H9 (cell line): ENCODE data around the gene MGST1. TPM values are rescaled to one million over a fixed set of nuclear protein-coding genes. Genes with fewer than 3 reads are reported as not detected.

Source experiments
- DNase-seq: peaks from one replicate; pipeline ENCODE4 v3.0.0-alpha.2; 2017
- H2AFZ ChIP-seq: one replicate; pipeline ENCODE4 v1.6.1; 2013; ENCODE audit warnings: mild to moderate bottlenecking, low read length, control low read depth, moderate library complexity
- H2AK5ac ChIP-seq: 2 replicates; pipeline ENCODE4 v1.6.1; 2013; ENCODE audit warnings: low read length, control low read depth, mixed read lengths; ENCODE audit not compliant: insufficient read length
- H2BK120ac ChIP-seq: one replicate; pipeline ENCODE4 v1.6.1; 2013; ENCODE audit warnings: low read depth, mild to moderate bottlenecking, low read length, control low read depth, inconsistent platforms; ENCODE audit not compliant: poor library complexity, severe bottlenecking
- H2BK12ac ChIP-seq: 2 replicates; pipeline ENCODE4 v1.6.1; 2013; ENCODE audit warnings: low read length, control low read depth, mixed read lengths, low read depth; ENCODE audit not compliant: insufficient read length
- H2BK15ac ChIP-seq: 2 replicates; pipeline ENCODE4 v1.6.1; 2013; ENCODE audit warnings: low read depth, low read length, control low read depth
- H2BK20ac ChIP-seq: one replicate; pipeline ENCODE4 v1.6.1; 2013; ENCODE audit warnings: low read depth, mild to moderate bottlenecking, low read length, control low read depth, inconsistent platforms; ENCODE audit not compliant: poor library complexity, severe bottlenecking
- H2BK5ac ChIP-seq: 2 replicates; pipeline ENCODE4 v1.6.1; 2013; ENCODE audit warnings: low read length, control low read depth, mixed read lengths; ENCODE audit not compliant: insufficient read length
- H3K14ac ChIP-seq: 2 replicates; pipeline ENCODE4 v1.6.1; 2013; ENCODE audit warnings: low read length, control low read depth; ENCODE audit not compliant: insufficient read depth
- H3K18ac ChIP-seq: 2 replicates; pipeline ENCODE4 v1.6.1; 2013; ENCODE audit warnings: low read depth, mild to moderate bottlenecking, mixed read lengths, low read length, control low read depth; ENCODE audit not compliant: insufficient read length
- H3K23ac ChIP-seq: 2 replicates; pipeline ENCODE4 v1.6.1; 2013; ENCODE audit warnings: low read length, control low read depth, mixed read lengths, low read depth; ENCODE audit not compliant: insufficient read length
- H3K23me2 ChIP-seq: 2 replicates; pipeline ENCODE4 v1.6.1; 2013; ENCODE audit warnings: low read depth, mild to moderate bottlenecking, mixed read lengths, low read length, control low read depth; ENCODE audit not compliant: insufficient read length, poor library complexity, severe bottlenecking
- H3K27ac ChIP-seq: 2 replicates; pipeline ENCODE4 v1.5.1; 2013; ENCODE audit warnings: low read length, control low read depth, mixed read lengths, low read depth; ENCODE audit not compliant: insufficient read length
- H3K27me3 ChIP-seq: 2 replicates; pipeline ENCODE4 v1.6.1; 2013; ENCODE audit warnings: low read length, control low read depth, inconsistent platforms; ENCODE audit not compliant: insufficient read depth
- H3K4ac ChIP-seq: 2 replicates; pipeline ENCODE4 v1.6.1; 2013; ENCODE audit warnings: low read depth, mild to moderate bottlenecking, control low read depth, inconsistent platforms, low read length, moderate library complexity
- H3K4me1 ChIP-seq: 2 replicates; pipeline ENCODE4 v1.6.1; 2013; ENCODE audit warnings: low read length, control low read depth, inconsistent platforms; ENCODE audit not compliant: insufficient read depth
- H3K4me2 ChIP-seq: 2 replicates; pipeline ENCODE4 v1.6.1; 2013; ENCODE audit warnings: low read length, control low read depth, mixed read lengths; ENCODE audit not compliant: insufficient read length, insufficient read depth
- H3K56ac ChIP-seq: 2 replicates; pipeline ENCODE4 v1.6.1; 2013; ENCODE audit warnings: low read depth, mild to moderate bottlenecking, mixed read lengths, low read length, control low read depth; ENCODE audit not compliant: insufficient read length
- H3K79me1 ChIP-seq: 2 replicates; pipeline ENCODE4 v1.6.1; 2013; ENCODE audit warnings: low read depth, mild to moderate bottlenecking, moderate library complexity, low read length, control low read depth, inconsistent platforms; ENCODE audit not compliant: insufficient read depth, poor library complexity, severe bottlenecking
- H3K79me2 ChIP-seq: 2 replicates; pipeline ENCODE4 v1.6.1; 2013; ENCODE audit warnings: low read length, control low read depth, inconsistent platforms; ENCODE audit not compliant: insufficient read depth
- H3K9ac ChIP-seq: 2 replicates; pipeline ENCODE4 v1.6.1; 2013; ENCODE audit warnings: low read length, control low read depth, mixed read lengths; ENCODE audit not compliant: insufficient read length; ENCODE audit errors: extremely low read depth
- H3K9me3 ChIP-seq: one replicate; pipeline ENCODE4 v1.6.1; 2013; ENCODE audit warnings: low read depth, low read length, inconsistent platforms; ENCODE audit not compliant: control insufficient read depth
- H3T11ph ChIP-seq: one replicate; pipeline ENCODE4 v1.6.1; 2013; ENCODE audit warnings: mild to moderate bottlenecking, low read length, control low read depth, inconsistent platforms
- H4K20me1 ChIP-seq: one replicate; pipeline ENCODE4 v1.6.1; 2013; ENCODE audit not compliant: control insufficient read depth, insufficient read length, insufficient read depth
- H4K5ac ChIP-seq: 2 replicates; pipeline ENCODE4 v1.6.1; 2013; ENCODE audit warnings: low read depth, mild to moderate bottlenecking, mixed read lengths, low read length, control low read depth; ENCODE audit not compliant: insufficient read length
- H4K8ac ChIP-seq: replicated peaks from 2 replicates; pipeline ENCODE4 v1.6.1; 2013; ENCODE audit warnings: low read length, control low read depth, mixed read lengths, low read depth; ENCODE audit not compliant: insufficient read length
- H4K91ac ChIP-seq: 2 replicates; pipeline ENCODE4 v1.6.1; 2013; ENCODE audit warnings: low read depth, mild to moderate bottlenecking, moderate library complexity, mixed read lengths, low read length, control low read depth; ENCODE audit not compliant: insufficient read length
- H3K27ac Mint-ChIP-seq, 3 experiments: 2 replicates in 2 of 3; 3 replicates in 1 of 3; pipeline ENCODE4 v1.8.0; 2020 to 2021; ENCODE audit warnings: mixed read lengths in 3 of 3, mild to moderate bottlenecking in 1 of 3, moderate library complexity in 1 of 3
- H3K27me3 Mint-ChIP-seq: 2 replicates; pipeline ENCODE4 v1.8.0; 2021; ENCODE audit warnings: low read depth, mild to moderate bottlenecking, moderate library complexity, mixed read lengths
- H3K36me3 Mint-ChIP-seq, 3 experiments: 2 replicates in 2 of 3; 3 replicates in 1 of 3; pipeline ENCODE4 v1.8.0; 2020 to 2021; ENCODE audit warnings: low read depth in 3 of 3, mixed read lengths in 3 of 3; ENCODE audit not compliant: insufficient read depth in 1 of 3
- H3K4me1 Mint-ChIP-seq, 2 experiments: 2 replicates each; pipeline ENCODE4 v1.8.0; 2020; ENCODE audit warnings: mixed read lengths in 2 of 2
- H3K4me3 Mint-ChIP-seq, 2 experiments: 2 replicates in 1 of 2; 3 replicates in 1 of 2; pipeline ENCODE4 v1.8.0; 2020 to 2021; ENCODE audit warnings: mild to moderate bottlenecking in 2 of 2, mixed read lengths in 2 of 2, moderate library complexity in 1 of 2
- H3K9me3 Mint-ChIP-seq, 2 experiments: 2 replicates in 1 of 2; 3 replicates in 1 of 2; pipeline ENCODE4 v1.8.0; 2020; ENCODE audit warnings: mild to moderate bottlenecking in 2 of 2, mixed read lengths in 2 of 2, moderate library complexity in 1 of 2
- CTCF ChIP-seq: fragments of 200-600 bp; sonication (generic); conservative IDR thresholded peaks from 3 replicates; pipeline ENCODE4 v1.8.0; 2021; ENCODE audit warnings: antibody characterized with exemption, mild to moderate bottlenecking
- WGBS: extraction: QIAGEN DNeasy Blood & Tissue Kit; methylation state at CpG from one replicate; pipeline ENCODE4 v1.1.7; 2013; ENCODE audit warnings: missing lambda C conversion rate, low lambda C conversion rate, mixed read lengths; ENCODE audit not compliant: insufficient read length; ENCODE audit errors: extremely low coverage; 5-methylcytosine and 5-hydroxymethylcytosine counted together
- total RNA-seq: library from RNA; stranded (reverse); gene quantifications from 2 replicates; pipeline ENCODE4 v1.2.1, GENCODE V29; 2021

MGST1 gene
- total RNA-seq, 1 experiment from 2014 or later: 235 TPM

- Histone ChIP-seq H3K27me3 (no peaks in the 10 kb centered on the region), H3T11ph (no peak overlapping the region), H2AFZ (no peak overlapping the region), H2BK15ac (no peak overlapping the region), H3K9me3 (no peaks in the 10 kb centered on the region), H2BK20ac (no peak overlapping the region), H3K56ac (no peak overlapping the region), H4K8ac (no peak overlapping the region), H4K5ac (no peak overlapping the region), H3K4ac (no peak overlapping the region), H2AK5ac (no peak overlapping the region), H3K18ac (no peak overlapping the region), H2BK120ac (no peak overlapping the region), H3K27ac (no peak overlapping the region), H4K91ac (no peak overlapping the region), H3K4me2 (no peak overlapping the region), H3K23me2 (no peaks in the 10 kb centered on the region), H3K23ac (no peak overlapping the region), H3K4me1 (no peaks in the 10 kb centered on the region), H3K79me2 (no peaks in the 10 kb centered on the region), H4K20me1 (no peaks in the 10 kb centered on the region), H2BK12ac (no peak overlapping the region), H2BK5ac (no peak overlapping the region), H3K79me1 (no peaks in the 10 kb centered on the region), H3K14ac (no peak overlapping the region), H3K9ac (no peak overlapping the region)
- no peak for TF ChIP-seq CTCF
- 100% methylated on average over 1 of the region's 1 CpG for WGBS
- no peaks in the 10 kb centered on the region for H3K27me3 Mint-ChIP-seq
- H3K36me3 Mint-ChIP-seq: no peaks in the 10 kb centered on the region; a peak in 1 of 7 replicates
- peaks cover 4% of the 10 kb centered on the region in 2 experiments; a peak in 3 of 5 replicates for H3K9me3 Mint-ChIP-seq
- DNase-seq: no peak
- no peak overlapping the region for H3K4me3 Mint-ChIP-seq
- H3K4me1 Mint-ChIP-seq: peaks cover 4 to 6% of the 10 kb centered on the region in 2 experiments; a peak in 2 of 4 replicates
- no peak overlapping the region for H3K27ac Mint-ChIP-seq
These were observed 24.4 kb upstream of the MGST1 start for GRCh38 chr12:16323010-16323409.
